Measurements from ENCODE around the gene ASIC1.
A peak's percentile ranks its signal among the peaks of the same experiment; 100 is the strongest.

Gene ASIC1

GRCh38 chr12:50055831-50056638, 1.4 kb upstream of the ASIC1 start:
- Histone ChIP-seq H3K4me3 (ENCODE audit: low read depth in 1 of 2, low read length in 2 of 2) (peak overlapping the region; percentile 30 to 68), H3K27me3 (ENCODE audit: control insufficient read depth in 1 of 2, insufficient read depth in 2 of 2, low read length in 2 of 2) (no peaks in the 10 kb centered on the region), H3K27ac (ENCODE audit: low read depth, low read length) (no peak overlapping the region), H3K9me3 (ENCODE audit: low read length) (no peaks in the 10 kb centered on the region), H3K9ac (ENCODE audit: low read length) (no peak overlapping the region), H3K4me1 (ENCODE audit: insufficient read depth, low read length) (peaks cover 26% of the 10 kb centered on the region), H3K36me3 (ENCODE audit: insufficient read depth, low read length) (no peaks in the 10 kb centered on the region)

DNA sequence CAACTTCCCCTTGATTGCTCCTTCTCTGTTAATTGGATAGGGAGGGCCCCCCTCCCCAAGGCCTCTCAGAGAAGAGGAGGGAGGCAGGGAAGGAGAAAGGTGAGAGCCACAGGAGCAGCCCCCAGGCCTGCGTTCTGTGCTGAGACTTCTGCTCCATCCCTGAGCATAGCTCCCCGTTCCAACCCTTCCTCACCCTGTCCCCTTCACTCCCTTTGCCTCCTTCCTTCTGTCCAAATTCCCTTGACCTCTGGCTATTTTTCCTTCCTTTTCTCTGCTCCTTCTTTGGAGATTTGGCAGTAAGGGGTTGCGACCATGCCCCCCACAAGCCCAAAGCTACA, 788 bp upstream of the ASIC1 start:
- peaks cover 28% of the 10 kb centered on the region for H3K4me1 ChIP-seq (ENCODE audit: insufficient read depth, low read length)
- H3K9me3 ChIP-seq (ENCODE audit: low read length) = no peaks in the 10 kb centered on the region
- no peaks in the 10 kb centered on the region for H3K27me3 ChIP-seq (ENCODE audit: control insufficient read depth in 1 of 2, insufficient read depth in 2 of 2, low read length in 2 of 2)
- H3K27ac ChIP-seq (ENCODE audit: low read depth, low read length) = no peak overlapping the region
- peak overlapping the region in 1 of 2 donors; percentile 68 for H3K4me3 ChIP-seq (ENCODE audit: low read depth in 1 of 2, low read length in 2 of 2)
- no peaks in the 10 kb centered on the region for H3K36me3 ChIP-seq (ENCODE audit: insufficient read depth, low read length)
- peak overlapping the region; percentile 23 for H3K9ac ChIP-seq (ENCODE audit: low read length)

DNA sequence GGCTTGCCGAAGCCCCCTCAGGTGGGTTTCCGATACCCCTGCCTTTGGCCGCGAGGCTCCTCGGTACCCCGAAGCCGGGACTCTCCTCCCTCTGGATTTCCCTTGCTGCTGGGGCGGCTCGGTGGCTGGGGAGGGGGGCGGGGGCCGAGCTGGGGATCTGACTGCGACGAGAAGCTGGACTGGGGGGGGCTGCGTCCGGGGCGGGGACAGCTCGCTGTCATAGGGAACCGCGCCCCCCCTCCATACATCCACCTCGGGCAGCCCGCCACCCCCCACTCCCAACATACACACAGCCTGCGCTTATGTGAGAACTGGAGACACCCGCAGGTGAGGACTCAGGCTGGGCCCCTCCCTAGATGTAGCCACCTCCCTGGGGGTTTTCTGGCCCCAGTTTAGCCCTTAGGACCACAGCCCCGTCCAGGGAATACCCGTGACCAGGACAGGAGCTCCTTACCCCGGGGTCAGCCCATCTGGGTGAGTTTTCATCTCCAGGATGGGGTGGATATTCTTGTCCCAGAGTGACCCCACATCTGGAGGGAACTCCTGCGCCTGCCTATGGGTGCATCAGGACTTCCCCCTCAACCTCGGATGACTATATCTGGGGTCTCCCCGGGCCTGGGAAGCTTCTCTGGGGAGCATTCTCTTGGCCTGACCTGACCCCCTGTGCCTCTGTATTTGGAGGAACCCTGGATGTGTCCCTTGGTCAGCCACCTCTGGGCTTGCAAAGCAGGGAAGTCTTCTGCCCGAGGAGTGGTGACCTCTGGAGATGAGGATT, 687 bp downstream of the ASIC1 start:
- Histone ChIP-seq H3K36me3 (ENCODE audit: insufficient read depth, low read length) (no peaks in the 10 kb centered on the region), H3K4me3 (ENCODE audit: low read depth in 1 of 2, low read length in 2 of 2) (peak overlapping the region; percentile 45 to 83), H3K4me1 (ENCODE audit: insufficient read depth, low read length) (peaks cover 28% of the 10 kb centered on the region), H3K27me3 (ENCODE audit: control insufficient read depth in 1 of 2, insufficient read depth in 2 of 2, low read length in 2 of 2) (no peaks in the 10 kb centered on the region), H3K9ac (ENCODE audit: low read length) (no peak overlapping the region), H3K9me3 (ENCODE audit: low read length) (no peaks in the 10 kb centered on the region), H3K27ac (ENCODE audit: low read depth, low read length) (peak overlapping the region; percentile 37)

- no peaks in the 10 kb centered on the region for H3K9me3 ChIP-seq (ENCODE audit: low read length)
- H3K4me1 ChIP-seq (ENCODE audit: insufficient read depth, low read length) = peaks cover 28% of the 10 kb centered on the region
- no peaks in the 10 kb centered on the region for H3K27me3 ChIP-seq (ENCODE audit: control insufficient read depth in 1 of 2, insufficient read depth in 2 of 2, low read length in 2 of 2)
- H3K9ac ChIP-seq (ENCODE audit: low read length) = no peak overlapping the region
- no peaks in the 10 kb centered on the region for H3K36me3 ChIP-seq (ENCODE audit: insufficient read depth, low read length)
- H3K4me3 ChIP-seq (ENCODE audit: low read depth in 1 of 2, low read length in 2 of 2) = no peak overlapping the region
- no peak overlapping the region for H3K27ac ChIP-seq (ENCODE audit: low read depth, low read length)
Measured at GRCh38 chr12:50058743-50059312, 1.4 kb downstream of the ASIC1 start.

GRCh38 chr12:50059440-50060119, 2.2 kb downstream of the ASIC1 start:
- Histone ChIP-seq H3K27ac (ENCODE audit: low read depth, low read length) (no peak overlapping the region), H3K36me3 (ENCODE audit: insufficient read depth, low read length) (no peaks in the 10 kb centered on the region), H3K9ac (ENCODE audit: low read length) (no peak overlapping the region), H3K9me3 (ENCODE audit: low read length) (no peaks in the 10 kb centered on the region), H3K27me3 (ENCODE audit: control insufficient read depth in 1 of 2, insufficient read depth in 2 of 2, low read length in 2 of 2) (no peaks in the 10 kb centered on the region), H3K4me1 (ENCODE audit: insufficient read depth, low read length) (peaks cover 28% of the 10 kb centered on the region), H3K4me3 (ENCODE audit: low read depth in 1 of 2, low read length in 2 of 2) (no peak overlapping the region)

DNA sequence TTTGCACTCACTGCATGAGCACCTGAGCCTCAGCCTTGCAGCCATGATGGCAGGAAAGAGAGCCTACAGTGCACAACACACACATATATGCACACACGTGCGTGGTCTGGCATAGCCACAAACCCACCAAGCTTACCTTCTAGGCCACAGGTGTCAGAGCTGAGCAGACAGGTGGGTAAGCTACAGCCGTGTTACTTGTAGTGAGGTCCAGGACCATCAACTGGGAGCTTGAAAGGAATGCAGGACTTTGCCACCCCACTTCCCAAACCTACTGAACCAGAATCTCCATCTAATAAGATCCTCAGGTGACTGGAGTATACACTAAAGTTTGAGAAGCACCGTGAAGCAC, 2.7 kb downstream of the ASIC1 start:
- H3K27me3 ChIP-seq (ENCODE audit: control insufficient read depth in 1 of 2, insufficient read depth in 2 of 2, low read length in 2 of 2) = no peaks in the 10 kb centered on the region
- H3K27ac ChIP-seq (ENCODE audit: low read depth, low read length) = no peak overlapping the region
- no peak overlapping the region for H3K9ac ChIP-seq (ENCODE audit: low read length)
- H3K36me3 ChIP-seq (ENCODE audit: insufficient read depth, low read length) = no peaks in the 10 kb centered on the region
- no peak overlapping the region for H3K4me3 ChIP-seq (ENCODE audit: low read depth in 1 of 2, low read length in 2 of 2)
- H3K4me1 ChIP-seq (ENCODE audit: insufficient read depth, low read length) = peaks cover 28% of the 10 kb centered on the region
- H3K9me3 ChIP-seq (ENCODE audit: low read length) = no peaks in the 10 kb centered on the region

- Histone ChIP-seq H3K4me1 (ENCODE audit: insufficient read depth, low read length) (peaks cover 24% of the 10 kb centered on the region), H3K36me3 (ENCODE audit: insufficient read depth, low read length) (no peaks in the 10 kb centered on the region)
Measured at GRCh38 chr12:50061171-50061570, 3.8 kb downstream of the ASIC1 start.

GRCh38 chr12:50061946-50062686, 4.7 kb downstream of the ASIC1 start:
- Histone ChIP-seq H3K9ac (ENCODE audit: low read length) (no peak overlapping the region), H3K9me3 (ENCODE audit: low read length) (no peaks in the 10 kb centered on the region), H3K4me3 (ENCODE audit: low read depth in 1 of 2, low read length in 2 of 2) (no peak overlapping the region), H3K4me1 (ENCODE audit: insufficient read depth, low read length) (peaks cover 24% of the 10 kb centered on the region), H3K27ac (ENCODE audit: low read depth, low read length) (no peak overlapping the region), H3K27me3 (ENCODE audit: control insufficient read depth in 1 of 2, insufficient read depth in 2 of 2, low read length in 2 of 2) (no peaks in the 10 kb centered on the region), H3K36me3 (ENCODE audit: insufficient read depth, low read length) (no peaks in the 10 kb centered on the region)

More at GRCh38 chr12:50061171-50061570, 3.8 kb downstream of the ASIC1 start:
- no peaks in the 10 kb centered on the region for H3K27me3 ChIP-seq (ENCODE audit: control insufficient read depth in 1 of 2, insufficient read depth in 2 of 2, low read length in 2 of 2)
- no peak overlapping the region for H3K9ac ChIP-seq (ENCODE audit: low read length)
- H3K9me3 ChIP-seq (ENCODE audit: low read length) = no peaks in the 10 kb centered on the region
- no peak overlapping the region for H3K27ac ChIP-seq (ENCODE audit: low read depth, low read length)
- no peak overlapping the region for H3K4me3 ChIP-seq (ENCODE audit: low read depth in 1 of 2, low read length in 2 of 2)

DNA sequence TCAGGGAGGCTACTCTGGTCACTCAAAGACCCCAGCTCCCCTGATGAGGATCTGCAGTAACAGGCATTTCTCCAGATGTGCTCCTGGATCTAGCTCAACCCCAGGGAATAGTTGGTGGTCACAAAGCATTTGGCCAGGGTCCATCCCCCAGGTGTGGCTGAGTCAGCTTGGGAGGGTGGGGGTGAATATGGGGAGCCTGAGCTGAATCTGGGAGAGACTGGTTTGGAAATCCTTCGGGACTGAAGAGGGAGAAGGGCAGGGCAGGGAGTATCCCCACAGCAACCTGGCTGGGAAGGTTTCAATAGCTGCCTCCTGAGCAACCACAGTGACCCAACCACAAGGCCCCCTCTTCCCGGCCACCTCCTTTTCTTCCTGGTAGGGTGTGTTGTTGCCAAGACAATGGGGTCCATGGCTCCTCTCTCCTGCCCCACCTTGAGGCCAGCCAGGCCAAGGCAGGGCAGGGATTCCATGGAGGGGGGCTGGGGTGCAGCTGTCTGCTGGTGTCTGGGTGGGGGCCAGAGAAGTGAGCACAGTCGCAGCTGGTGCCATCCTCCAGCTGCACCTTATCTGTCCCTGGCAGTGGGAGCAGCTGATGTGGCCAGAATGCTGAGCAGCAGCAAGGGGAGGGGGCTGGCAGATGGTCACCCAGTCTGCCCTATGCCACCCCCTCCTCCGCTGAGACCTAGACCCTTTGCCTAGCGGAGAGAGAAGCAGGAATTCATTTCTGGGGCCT, 5.5 kb downstream of the ASIC1 start:
- H3K27me3 ChIP-seq (ENCODE audit: control insufficient read depth in 1 of 2, insufficient read depth in 2 of 2, low read length in 2 of 2) = no peaks in the 10 kb centered on the region
- no peaks in the 10 kb centered on the region for H3K9me3 ChIP-seq (ENCODE audit: low read length)
- peaks cover 24% of the 10 kb centered on the region for H3K4me1 ChIP-seq (ENCODE audit: insufficient read depth, low read length)
- no peak overlapping the region for H3K9ac ChIP-seq (ENCODE audit: low read length)
- no peak overlapping the region for H3K27ac ChIP-seq (ENCODE audit: low read depth, low read length)
- no peaks in the 10 kb centered on the region for H3K36me3 ChIP-seq (ENCODE audit: insufficient read depth, low read length)
- no peak overlapping the region for H3K4me3 ChIP-seq (ENCODE audit: low read depth in 1 of 2, low read length in 2 of 2)

DNA sequence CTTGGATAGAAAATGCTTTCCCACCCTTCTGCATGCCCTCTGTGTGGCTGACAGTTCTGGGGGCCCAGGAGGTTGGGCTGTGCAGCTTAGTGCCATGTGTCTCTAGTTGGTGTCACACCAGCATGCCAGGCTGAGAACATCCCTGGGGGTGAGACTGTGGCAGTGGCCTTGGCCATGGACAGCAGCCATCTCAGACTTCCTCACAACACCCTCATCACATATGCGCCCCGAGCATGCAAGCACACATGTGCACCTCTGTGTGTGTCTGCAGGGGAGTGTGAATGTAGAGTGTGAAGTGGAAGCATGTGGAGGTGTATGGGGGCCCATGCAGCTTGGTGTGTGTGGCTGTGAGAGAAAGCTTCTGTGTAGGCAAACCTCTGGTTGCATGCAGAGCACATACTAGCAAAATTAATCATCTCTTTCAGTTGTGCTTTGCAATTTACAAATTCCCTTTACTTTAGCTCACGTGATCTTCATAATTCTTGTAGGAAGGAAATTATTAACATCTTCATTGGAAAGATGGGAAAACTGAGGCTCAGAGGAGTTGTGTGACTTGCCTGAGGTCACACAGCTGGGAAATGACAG, 8.4 kb downstream of the ASIC1 start:
- no peaks in the 10 kb centered on the region for H3K36me3 ChIP-seq (ENCODE audit: insufficient read depth, low read length)
- no peaks in the 10 kb centered on the region for H3K27me3 ChIP-seq (ENCODE audit: control insufficient read depth in 1 of 2, insufficient read depth in 2 of 2, low read length in 2 of 2)
- H3K4me3 ChIP-seq (ENCODE audit: low read depth in 1 of 2, low read length in 2 of 2) = no peak overlapping the region
- peak overlapping the region; percentile 16 for H3K27ac ChIP-seq (ENCODE audit: low read depth, low read length)
- H3K4me1 ChIP-seq (ENCODE audit: insufficient read depth, low read length) = peaks cover 20% of the 10 kb centered on the region
- no peaks in the 10 kb centered on the region for H3K9me3 ChIP-seq (ENCODE audit: low read length)
- H3K9ac ChIP-seq (ENCODE audit: low read length) = no peak overlapping the region
